ENCODE measurements around the gene LIPC. TPM values are rescaled to one million over a fixed set of nuclear protein-coding genes. Genes with fewer than 3 reads are reported as not detected.

The LIPC gene
- total RNA-seq, 1 donor from 2014 or later = not detected

DNA sequence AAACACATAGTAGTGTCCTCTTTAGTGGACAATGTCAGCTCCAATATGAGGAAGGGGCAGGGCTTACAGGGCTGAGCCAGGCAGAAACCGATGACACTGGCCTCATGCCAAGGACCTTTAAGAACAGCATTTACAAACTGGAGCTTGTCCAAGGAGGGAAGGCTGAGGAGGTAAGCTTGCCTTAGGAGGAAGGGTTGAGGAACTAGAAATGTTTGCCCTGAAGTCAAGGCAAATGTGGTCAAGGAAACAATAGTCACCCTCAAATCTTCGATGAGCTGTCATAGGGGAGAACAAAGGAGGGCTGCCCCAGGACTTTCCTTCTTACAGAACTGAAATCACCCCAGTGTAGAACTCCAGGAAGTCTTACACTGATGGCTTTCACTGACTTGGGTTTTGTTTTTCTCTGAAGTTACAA lies 136.4 kb downstream of the LIPC start:
- peaks cover 9% of the 10 kb centered on the region for H3K27me3 Mint-ChIP-seq (ENCODE audit: unreplicated experiment)
- no peaks in the 10 kb centered on the region for H3K9me3 Mint-ChIP-seq (ENCODE audit: unreplicated experiment)
- H3K4me3 Mint-ChIP-seq (ENCODE audit: unreplicated experiment) = no peak overlapping the region
- H3K4me1 Mint-ChIP-seq (ENCODE audit: unreplicated experiment) = no peaks in the 10 kb centered on the region
- H3K27ac Mint-ChIP-seq (ENCODE audit: unreplicated experiment) = no peak overlapping the region
- no peak for DNase-seq (ENCODE audit: low spot score)
- no peaks in the 10 kb centered on the region for H3K36me3 Mint-ChIP-seq (ENCODE audit: low read depth, unreplicated experiment)
- no peak for TF ChIP-seq CTCF (IDR thresholded peaks at IDR 0.05; ENCODE audit: unreplicated experiment)

GRCh38 chr15:58569455-58569854 lies 137.7 kb downstream of the LIPC start:
- Mint-ChIP-seq H3K27ac (ENCODE audit: unreplicated experiment) (no peak overlapping the region), H3K9me3 (ENCODE audit: unreplicated experiment) (no peaks in the 10 kb centered on the region), H3K27me3 (ENCODE audit: unreplicated experiment) (peaks cover 11% of the 10 kb centered on the region), H3K36me3 (ENCODE audit: low read depth, unreplicated experiment) (no peaks in the 10 kb centered on the region), H3K4me3 (ENCODE audit: unreplicated experiment) (no peak overlapping the region), H3K4me1 (ENCODE audit: unreplicated experiment) (no peaks in the 10 kb centered on the region)
- TF ChIP-seq CTCF (IDR thresholded peaks at IDR 0.05; ENCODE audit: unreplicated experiment) = no peak
- no peak for DNase-seq (ENCODE audit: low spot score)

GRCh38 chr15:58571491-58571890 lies 139.7 kb downstream of the LIPC start:
- H3K27ac Mint-ChIP-seq (ENCODE audit: unreplicated experiment) = no peak overlapping the region
- H3K27me3 Mint-ChIP-seq (ENCODE audit: unreplicated experiment) = peaks cover 7% of the 10 kb centered on the region
- H3K36me3 Mint-ChIP-seq (ENCODE audit: low read depth, unreplicated experiment) = no peaks in the 10 kb centered on the region
- no peak for TF ChIP-seq CTCF (IDR thresholded peaks at IDR 0.05; ENCODE audit: unreplicated experiment)
- no peak for DNase-seq (ENCODE audit: low spot score)
- no peak overlapping the region for H3K4me3 Mint-ChIP-seq (ENCODE audit: unreplicated experiment)
- H3K9me3 Mint-ChIP-seq (ENCODE audit: unreplicated experiment) = no peaks in the 10 kb centered on the region
- no peaks in the 10 kb centered on the region for H3K4me1 Mint-ChIP-seq (ENCODE audit: unreplicated experiment)

DNA sequence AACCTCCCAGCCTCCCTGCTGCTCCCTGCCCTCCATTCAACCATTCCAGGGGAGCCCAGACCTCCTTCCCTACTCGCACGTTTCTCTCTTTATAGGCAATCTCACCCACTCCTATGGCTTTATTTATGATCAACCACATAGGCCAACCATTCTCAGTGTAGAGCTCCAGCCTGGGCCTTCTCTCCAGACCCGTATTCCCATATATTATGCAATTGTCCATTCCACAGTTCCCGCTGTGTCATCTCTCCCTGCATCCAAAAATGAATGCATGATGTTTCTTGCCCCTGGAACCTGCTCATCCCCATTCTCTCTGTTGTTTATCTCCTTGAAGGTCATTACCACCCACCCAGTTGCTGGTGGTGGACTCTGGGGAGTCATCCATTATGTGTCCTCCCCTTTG lies 140.7 kb downstream of the LIPC start:
- DNase-seq (ENCODE audit: low spot score) = no peak
- no peaks in the 10 kb centered on the region for H3K9me3 Mint-ChIP-seq (ENCODE audit: unreplicated experiment)
- H3K36me3 Mint-ChIP-seq (ENCODE audit: low read depth, unreplicated experiment) = no peaks in the 10 kb centered on the region
- no peak overlapping the region for H3K27ac Mint-ChIP-seq (ENCODE audit: unreplicated experiment)
- no peak overlapping the region for H3K4me3 Mint-ChIP-seq (ENCODE audit: unreplicated experiment)
- H3K27me3 Mint-ChIP-seq (ENCODE audit: unreplicated experiment) = peaks cover 7% of the 10 kb centered on the region
- H3K4me1 Mint-ChIP-seq (ENCODE audit: unreplicated experiment) = no peaks in the 10 kb centered on the region
- no peak for TF ChIP-seq CTCF (IDR thresholded peaks at IDR 0.05; ENCODE audit: unreplicated experiment)

DNA sequence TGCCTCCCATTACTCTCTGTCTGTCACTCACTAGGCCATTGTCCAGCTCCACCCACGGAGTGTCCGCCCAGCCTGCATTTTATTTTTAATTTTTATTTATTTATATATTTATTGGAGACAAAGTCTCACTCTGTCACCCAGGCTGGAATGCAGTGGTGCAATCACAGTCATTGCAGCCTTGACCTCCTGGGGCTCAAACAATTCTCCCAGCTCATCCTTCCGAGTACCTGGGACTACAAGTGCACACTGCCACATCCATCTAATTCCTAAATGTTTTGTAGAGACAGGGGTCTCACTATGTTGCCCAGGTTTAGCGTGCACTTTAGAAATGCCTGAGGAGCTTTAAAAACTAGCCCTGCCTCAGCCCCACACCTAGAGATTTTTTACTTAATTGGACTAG lies 141.5 kb downstream of the LIPC start:
- no peak for DNase-seq (ENCODE audit: low spot score)
- Mint-ChIP-seq H3K4me1 (ENCODE audit: unreplicated experiment) (no peaks in the 10 kb centered on the region), H3K9me3 (ENCODE audit: unreplicated experiment) (no peaks in the 10 kb centered on the region), H3K27me3 (ENCODE audit: unreplicated experiment) (peaks cover 7% of the 10 kb centered on the region), H3K27ac (ENCODE audit: unreplicated experiment) (no peak overlapping the region), H3K4me3 (ENCODE audit: unreplicated experiment) (no peak overlapping the region), H3K36me3 (ENCODE audit: low read depth, unreplicated experiment) (no peaks in the 10 kb centered on the region)
- no peak for TF ChIP-seq CTCF (IDR thresholded peaks at IDR 0.05; ENCODE audit: unreplicated experiment)

Measured in endothelial cell (in vitro differentiated cells).